ENCODE data around the gene RNU7-1.

DNA sequence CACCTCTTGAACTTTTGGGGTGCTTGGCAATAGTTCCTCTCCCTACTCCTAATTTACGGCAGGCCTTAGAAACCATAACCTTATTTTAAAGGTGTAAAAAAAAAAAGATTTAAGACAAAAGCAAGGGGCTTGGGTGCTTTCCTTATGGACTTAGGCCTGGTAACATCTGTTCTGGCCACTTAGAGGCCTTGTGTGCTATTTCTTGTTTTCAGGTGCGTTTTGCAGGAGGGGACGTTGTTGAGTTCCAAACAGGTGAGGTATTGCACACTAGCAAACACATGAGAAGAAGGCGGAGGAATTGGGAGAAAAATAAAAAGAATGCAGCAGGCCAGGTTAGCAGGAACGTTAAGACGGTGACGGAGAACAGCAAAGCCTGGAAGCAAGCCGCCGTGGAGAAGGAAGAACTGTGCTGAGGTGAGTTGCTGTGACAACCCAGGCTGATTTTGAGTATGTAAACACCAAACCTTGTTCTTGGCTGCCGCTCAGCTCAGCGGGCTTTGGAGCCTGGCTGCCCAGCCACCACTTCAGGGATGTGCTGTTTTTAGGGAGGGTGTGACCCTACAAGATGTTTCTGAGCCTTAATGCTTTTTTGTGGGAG is 44.4 kb downstream of the RNU7-1 start:
- no peak for TF ChIP-seq TAF1 (IDR thresholded peaks at IDR 0.05; ENCODE audit: borderline replicate concordance, insufficient read depth, low read length)
- TF ChIP-seq REST (IDR thresholded peaks at IDR 0.05; ENCODE audit: insufficient read depth in 1 of 2, low read depth in 2 of 2, low read length in 2 of 2), result no peak
